ENCODE results near the gene WBP2.

Gene WBP2

DNA sequence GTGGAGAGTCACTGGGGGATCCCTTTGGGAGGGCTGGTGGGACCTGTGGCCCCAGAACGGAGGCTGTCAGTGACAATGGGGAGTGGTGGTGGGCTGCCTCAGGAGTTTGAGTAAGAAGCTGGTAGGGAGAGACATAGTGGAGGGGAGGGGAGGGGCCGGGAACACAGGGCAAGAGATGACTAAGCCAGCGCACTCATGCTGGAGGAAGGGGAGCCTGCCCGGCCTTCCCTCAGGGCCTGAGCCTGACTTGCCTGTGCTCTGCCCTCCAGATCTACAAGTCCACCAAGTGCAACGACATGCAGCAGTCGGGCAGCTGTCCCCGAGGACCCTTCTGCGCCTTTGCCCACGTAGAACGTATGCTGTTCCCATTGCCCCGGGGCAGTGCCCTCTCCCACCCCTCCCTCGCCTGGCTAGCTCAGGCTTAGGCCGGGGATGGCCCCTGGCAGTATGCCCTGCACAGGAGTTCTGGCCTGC, 40.2 kb downstream of the WBP2 start:
- H2BK5ac ChIP-seq (ENCODE audit: low read length): no peak overlapping the region
- peaks cover 21% of the 10 kb centered on the region for H3K36me3 ChIP-seq (ENCODE audit: control insufficient read depth, insufficient read depth, low read length)

DNA sequence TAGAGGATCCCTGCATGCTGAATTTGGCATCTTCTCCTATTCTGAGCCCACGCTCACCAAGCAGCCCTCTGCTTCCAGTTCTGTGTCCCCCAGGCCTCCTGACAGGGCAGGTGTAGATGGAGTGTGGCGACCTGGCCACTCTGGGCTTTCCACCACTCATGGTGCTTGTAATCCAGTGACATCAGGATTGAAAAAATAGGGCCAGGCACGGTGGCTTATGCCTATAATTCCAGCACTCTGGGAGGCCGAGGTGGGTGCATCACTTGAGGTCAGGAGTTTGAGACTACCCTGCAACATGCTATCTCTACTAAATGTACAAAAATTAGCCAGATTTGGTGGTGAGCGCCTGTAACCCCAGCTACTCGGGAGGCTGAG, 41.1 kb downstream of the WBP2 start:
- Histone ChIP-seq H2AK5ac (ENCODE audit: low read length) (no peak overlapping the region), H2BK120ac (ENCODE audit: low read depth, low read length) (no peak overlapping the region), H2BK5ac (ENCODE audit: low read length) (no peak overlapping the region), H3K27me3 (ENCODE audit: insufficient read depth, low read length, poor library complexity) (no peaks in the 10 kb centered on the region), H3K27ac (ENCODE audit: low read depth, low read length) (no peak overlapping the region), H3K4me1 (ENCODE audit: control insufficient read depth, low read depth, low read length) (no peaks in the 10 kb centered on the region), H3K79me1 (ENCODE audit: low read length) (no peaks in the 10 kb centered on the region), H3K18ac (ENCODE audit: low read length) (no peak overlapping the region), H3K4me2 (ENCODE audit: low read length) (no peak overlapping the region), H3K9ac (ENCODE audit: low read length) (no peak overlapping the region), H4K5ac (ENCODE audit: low read length) (no peak overlapping the region), H4K8ac (ENCODE audit: low read depth, low read length) (no peak overlapping the region), H3K23ac (ENCODE audit: low read length) (no peak overlapping the region), H3K4me3 (ENCODE audit: low read length) (no peak overlapping the region), H3K56ac (ENCODE audit: low read length) (no peak overlapping the region), H3K36me3 (ENCODE audit: control insufficient read depth, insufficient read depth, low read length) (peaks cover 18% of the 10 kb centered on the region), H3K79me2 (ENCODE audit: control insufficient read depth, insufficient read depth, low read length) (no peaks in the 10 kb centered on the region), H2BK15ac (replicated peaks; ENCODE audit: low read depth) (no peak overlapping the region), H3K4ac (ENCODE audit: low read depth, low read length) (no peak overlapping the region)
- no CpG with 5 or more reads among the region's 6 CpGs for WGBS (ENCODE audit: extremely low coverage, insufficient coverage, low lambda C conversion rate)
- no peak for DNase-seq

More for the DNA sequence above, 40.2 kb downstream of the WBP2 start:
- H3K79me1 ChIP-seq (ENCODE audit: low read length): no peaks in the 10 kb centered on the region
- H3K27me3 ChIP-seq (ENCODE audit: insufficient read depth, low read length, poor library complexity): no peaks in the 10 kb centered on the region
- H3K4me2 ChIP-seq (ENCODE audit: low read length): no peak overlapping the region
- H3K18ac ChIP-seq (ENCODE audit: low read length): no peak overlapping the region
- no peak overlapping the region for H3K27ac ChIP-seq (ENCODE audit: low read depth, low read length)
- H3K23ac ChIP-seq (ENCODE audit: low read length): no peak overlapping the region
- H3K4me3 ChIP-seq (ENCODE audit: low read length): no peak overlapping the region
- no peaks in the 10 kb centered on the region for H3K79me2 ChIP-seq (ENCODE audit: control insufficient read depth, insufficient read depth, low read length)
- no peak for DNase-seq
- H3K4ac ChIP-seq (ENCODE audit: low read depth, low read length): no peak overlapping the region
- no peak overlapping the region for H2AK5ac ChIP-seq (ENCODE audit: low read length)
- no peak overlapping the region for H3K9ac ChIP-seq (ENCODE audit: low read length)
- no peak overlapping the region for H4K5ac ChIP-seq (ENCODE audit: low read length)
- no peak overlapping the region for H2BK120ac ChIP-seq (ENCODE audit: low read depth, low read length)
- no CpG with 5 or more reads among the region's 13 CpGs for WGBS (ENCODE audit: extremely low coverage, insufficient coverage, low lambda C conversion rate)
- no peaks in the 10 kb centered on the region for H3K4me1 ChIP-seq (ENCODE audit: control insufficient read depth, low read depth, low read length)
- no peak overlapping the region for H3K56ac ChIP-seq (ENCODE audit: low read length)
- no peak overlapping the region for H2BK15ac ChIP-seq (replicated peaks; ENCODE audit: low read depth)
- H4K8ac ChIP-seq (ENCODE audit: low read depth, low read length): no peak overlapping the region

DNA sequence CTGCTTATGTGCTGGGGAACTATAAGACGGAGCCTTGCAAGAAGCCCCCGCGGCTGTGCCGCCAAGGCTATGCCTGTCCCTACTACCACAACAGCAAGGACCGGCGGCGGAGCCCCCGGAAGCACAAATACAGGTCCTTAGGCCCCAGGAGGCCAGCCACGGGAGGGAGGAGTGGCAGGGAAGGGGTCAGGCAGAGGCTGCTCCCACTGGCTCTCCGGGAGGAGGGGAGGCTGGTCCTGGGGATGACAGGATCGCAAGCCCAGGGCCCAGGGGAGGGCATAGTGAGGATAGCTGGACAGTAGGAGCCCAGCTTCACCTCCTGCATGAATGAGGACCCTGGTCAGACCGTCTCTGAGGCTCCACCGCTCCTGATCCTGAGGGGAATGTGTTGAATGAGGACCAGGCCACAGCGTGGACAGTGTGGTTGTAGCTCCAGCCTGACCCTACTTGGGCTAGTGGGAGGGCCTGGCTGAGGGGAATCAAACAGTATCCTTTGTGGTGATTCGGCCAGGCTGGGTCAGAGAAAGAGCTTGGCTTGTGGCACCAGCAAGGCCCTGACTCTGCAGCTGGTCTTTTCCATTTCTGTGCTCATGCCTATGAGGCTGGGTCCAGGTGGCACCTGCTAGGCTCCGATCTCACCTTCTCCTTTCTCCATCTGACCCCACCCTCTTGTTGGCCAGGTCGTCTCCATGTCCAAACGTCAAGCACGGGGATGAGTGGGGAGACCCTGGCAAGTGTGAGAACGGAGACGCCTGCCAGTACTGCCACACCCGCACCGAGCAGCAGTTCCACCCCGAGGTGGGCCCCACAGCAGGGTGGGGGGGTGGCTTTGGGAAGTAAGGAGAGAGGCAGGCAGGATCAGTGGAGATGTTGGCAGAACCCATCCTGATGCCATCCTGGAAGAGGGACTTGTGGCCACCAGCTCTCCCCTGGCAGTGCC, 41.8 kb downstream of the WBP2 start:
- no peaks in the 10 kb centered on the region for H3K79me2 ChIP-seq (ENCODE audit: control insufficient read depth, insufficient read depth, low read length)
- H3K4me2 ChIP-seq (ENCODE audit: low read length): no peak overlapping the region
- no peak overlapping the region for H3K4ac ChIP-seq (ENCODE audit: low read depth, low read length)
- no peak overlapping the region for H2BK5ac ChIP-seq (ENCODE audit: low read length)
- H3K4me3 ChIP-seq (ENCODE audit: low read length): no peak overlapping the region
- H3K27ac ChIP-seq (ENCODE audit: low read depth, low read length): no peak overlapping the region
- DNase-seq: no peak
- no peak overlapping the region for H4K8ac ChIP-seq (ENCODE audit: low read depth, low read length)
- no CpG with 5 or more reads among the region's 24 CpGs for WGBS (ENCODE audit: extremely low coverage, insufficient coverage, low lambda C conversion rate)
- peaks cover 17% of the 10 kb centered on the region for H3K36me3 ChIP-seq (ENCODE audit: control insufficient read depth, insufficient read depth, low read length)
- no peaks in the 10 kb centered on the region for H3K4me1 ChIP-seq (ENCODE audit: control insufficient read depth, low read depth, low read length)
- H4K5ac ChIP-seq (ENCODE audit: low read length): no peak overlapping the region
- no peak overlapping the region for H3K56ac ChIP-seq (ENCODE audit: low read length)
- no peak overlapping the region for H2AK5ac ChIP-seq (ENCODE audit: low read length)
- no peak overlapping the region for H2BK120ac ChIP-seq (ENCODE audit: low read depth, low read length)
- H2BK15ac ChIP-seq (replicated peaks; ENCODE audit: low read depth): no peak overlapping the region
- H3K23ac ChIP-seq (ENCODE audit: low read length): no peak overlapping the region
- H3K9ac ChIP-seq (ENCODE audit: low read length): no peak overlapping the region
- no peak overlapping the region for H3K18ac ChIP-seq (ENCODE audit: low read length)
- no peaks in the 10 kb centered on the region for H3K27me3 ChIP-seq (ENCODE audit: insufficient read depth, low read length, poor library complexity)
- H3K79me1 ChIP-seq (ENCODE audit: low read length): no peaks in the 10 kb centered on the region

DNA sequence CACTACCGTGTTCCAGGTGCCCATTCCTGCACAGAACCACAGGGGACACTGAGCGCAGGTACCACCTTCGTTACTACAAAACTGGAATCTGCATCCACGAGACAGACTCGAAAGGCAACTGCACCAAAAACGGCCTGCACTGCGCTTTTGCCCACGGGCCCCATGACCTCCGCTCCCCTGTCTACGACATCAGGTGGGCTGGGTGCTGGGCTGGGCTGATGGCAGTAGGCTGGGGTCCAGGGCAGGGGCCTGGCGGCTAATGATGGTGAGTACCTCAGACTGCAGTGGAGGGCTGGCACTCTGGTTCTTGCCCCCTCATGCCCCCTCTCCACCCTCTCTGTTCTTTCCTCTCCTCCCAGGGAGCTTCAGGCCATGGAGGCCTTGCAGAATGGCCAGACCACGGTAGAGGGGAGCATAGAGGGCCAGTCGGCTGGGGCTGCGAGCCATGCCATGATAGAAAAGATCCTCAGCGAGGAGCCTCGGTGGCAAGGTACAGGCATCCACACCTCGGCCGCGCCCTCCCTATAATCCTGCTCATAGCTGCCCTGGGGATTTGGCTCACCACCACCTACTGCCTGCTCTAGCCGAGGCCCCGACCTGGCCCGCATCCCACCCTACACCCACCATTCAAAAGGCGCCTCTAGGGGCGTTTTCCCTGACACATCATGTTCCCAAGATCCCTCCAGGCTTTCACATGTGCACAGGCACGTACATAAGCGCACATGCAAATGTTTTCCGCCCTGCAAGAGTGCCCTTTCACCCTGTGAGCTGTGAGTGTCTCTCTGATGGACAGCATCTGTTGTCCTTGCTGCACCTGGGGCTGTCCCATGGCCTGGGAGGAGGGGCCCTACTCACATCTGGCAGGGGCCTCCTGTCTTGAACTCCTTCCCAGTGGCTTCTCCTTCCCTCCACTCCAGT, 42.8 kb downstream of the WBP2 start:
- no peaks in the 10 kb centered on the region for H3K79me1 ChIP-seq (ENCODE audit: low read length)
- no CpG with 5 or more reads among the region's 27 CpGs for WGBS (ENCODE audit: extremely low coverage, insufficient coverage, low lambda C conversion rate)
- H3K4ac ChIP-seq (ENCODE audit: low read depth, low read length): no peak overlapping the region
- H2BK120ac ChIP-seq (ENCODE audit: low read depth, low read length): no peak overlapping the region
- H2AK5ac ChIP-seq (ENCODE audit: low read length): no peak overlapping the region
- H3K56ac ChIP-seq (ENCODE audit: low read length): no peak overlapping the region
- no peak for DNase-seq
- H2BK5ac ChIP-seq (ENCODE audit: low read length): no peak overlapping the region
- no peak overlapping the region for H3K4me2 ChIP-seq (ENCODE audit: low read length)
- H3K27ac ChIP-seq (ENCODE audit: low read depth, low read length): no peak overlapping the region
- no peak overlapping the region for H3K18ac ChIP-seq (ENCODE audit: low read length)
- H2BK15ac ChIP-seq (replicated peaks; ENCODE audit: low read depth): no peak overlapping the region
- no peaks in the 10 kb centered on the region for H3K4me1 ChIP-seq (ENCODE audit: control insufficient read depth, low read depth, low read length)
- H3K27me3 ChIP-seq (ENCODE audit: insufficient read depth, low read length, poor library complexity): no peaks in the 10 kb centered on the region
- H4K8ac ChIP-seq (ENCODE audit: low read depth, low read length): no peak overlapping the region
- H4K5ac ChIP-seq (ENCODE audit: low read length): no peak overlapping the region
- no peak overlapping the region for H3K23ac ChIP-seq (ENCODE audit: low read length)
- H3K36me3 ChIP-seq (ENCODE audit: control insufficient read depth, insufficient read depth, low read length): peaks cover 16% of the 10 kb centered on the region
- H3K9ac ChIP-seq (ENCODE audit: low read length): no peak overlapping the region
- no peak overlapping the region for H3K4me3 ChIP-seq (ENCODE audit: low read length)
- H3K79me2 ChIP-seq (ENCODE audit: control insufficient read depth, insufficient read depth, low read length): no peaks in the 10 kb centered on the region

DNA sequence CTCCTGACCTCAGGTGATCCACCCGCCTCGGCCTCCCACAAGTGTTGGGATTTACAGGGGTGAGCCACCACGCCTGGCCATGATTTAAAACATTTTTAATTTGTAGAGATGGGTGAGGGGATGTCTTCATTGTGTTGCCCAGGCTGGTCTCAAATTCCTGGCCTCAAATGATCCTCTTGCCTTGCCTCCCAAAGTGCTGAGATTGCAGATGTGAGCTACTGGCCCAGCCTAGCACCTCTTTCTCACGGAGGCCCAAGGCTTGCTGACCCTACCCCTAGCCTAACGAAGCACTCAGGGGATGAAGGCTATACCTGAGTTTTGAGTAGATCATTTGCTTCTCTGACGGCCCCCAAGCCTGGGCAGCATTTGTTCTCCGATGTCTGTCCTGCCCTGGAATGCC, 44.0 kb downstream of the WBP2 start:
- no CpG with 5 or more reads among the region's 7 CpGs for WGBS (ENCODE audit: extremely low coverage, insufficient coverage, low lambda C conversion rate)
- no peak overlapping the region for H3K4me3 ChIP-seq (ENCODE audit: low read length)
- no peaks in the 10 kb centered on the region for H3K79me2 ChIP-seq (ENCODE audit: control insufficient read depth, insufficient read depth, low read length)
- no peak overlapping the region for H2BK5ac ChIP-seq (ENCODE audit: low read length)
- H3K4ac ChIP-seq (ENCODE audit: low read depth, low read length): no peak overlapping the region
- H2BK15ac ChIP-seq (replicated peaks; ENCODE audit: low read depth): no peak overlapping the region
- H3K9ac ChIP-seq (ENCODE audit: low read length): no peak overlapping the region
- no peaks in the 10 kb centered on the region for H3K79me1 ChIP-seq (ENCODE audit: low read length)
- no peak overlapping the region for H3K23ac ChIP-seq (ENCODE audit: low read length)
- H3K27ac ChIP-seq (ENCODE audit: low read depth, low read length): no peak overlapping the region
- H3K4me2 ChIP-seq (ENCODE audit: low read length): no peak overlapping the region
- no peak overlapping the region for H2AK5ac ChIP-seq (ENCODE audit: low read length)
- H3K27me3 ChIP-seq (ENCODE audit: insufficient read depth, low read length, poor library complexity): no peaks in the 10 kb centered on the region
- no peak overlapping the region for H4K8ac ChIP-seq (ENCODE audit: low read depth, low read length)
- H2BK120ac ChIP-seq (ENCODE audit: low read depth, low read length): no peak overlapping the region
- no peak overlapping the region for H3K18ac ChIP-seq (ENCODE audit: low read length)
- H3K56ac ChIP-seq (ENCODE audit: low read length): no peak overlapping the region
- no peak overlapping the region for H4K5ac ChIP-seq (ENCODE audit: low read length)
- DNase-seq: no peak
- H3K4me1 ChIP-seq (ENCODE audit: control insufficient read depth, low read depth, low read length): no peaks in the 10 kb centered on the region
- H3K36me3 ChIP-seq (ENCODE audit: control insufficient read depth, insufficient read depth, low read length): peaks cover 13% of the 10 kb centered on the region
